ENCODE data around the gene ZNF385B.

DNA sequence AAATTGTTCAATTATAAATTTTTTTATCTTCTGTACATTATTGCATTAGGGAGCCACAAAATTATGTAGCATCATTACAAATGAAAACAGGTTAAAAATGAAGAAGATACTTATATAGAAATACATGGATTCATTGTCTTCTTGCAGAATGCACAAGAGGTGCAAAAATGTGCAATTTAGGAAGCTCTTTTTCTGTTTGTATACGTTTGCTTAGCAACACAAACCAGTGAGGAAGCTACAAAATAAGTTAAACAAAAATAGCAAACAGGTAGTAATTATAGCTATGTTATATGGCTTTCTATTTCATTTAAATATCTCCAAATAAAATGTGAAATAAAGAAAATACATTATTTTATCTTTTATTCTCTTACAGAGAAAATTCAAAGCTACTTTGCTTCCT lies 419.2 kb downstream of the ZNF385B start:
- no peak for TF ChIP-seq POLR2A (IDR thresholded peaks at IDR 0.05)
- TF ChIP-seq, protein P1, sequence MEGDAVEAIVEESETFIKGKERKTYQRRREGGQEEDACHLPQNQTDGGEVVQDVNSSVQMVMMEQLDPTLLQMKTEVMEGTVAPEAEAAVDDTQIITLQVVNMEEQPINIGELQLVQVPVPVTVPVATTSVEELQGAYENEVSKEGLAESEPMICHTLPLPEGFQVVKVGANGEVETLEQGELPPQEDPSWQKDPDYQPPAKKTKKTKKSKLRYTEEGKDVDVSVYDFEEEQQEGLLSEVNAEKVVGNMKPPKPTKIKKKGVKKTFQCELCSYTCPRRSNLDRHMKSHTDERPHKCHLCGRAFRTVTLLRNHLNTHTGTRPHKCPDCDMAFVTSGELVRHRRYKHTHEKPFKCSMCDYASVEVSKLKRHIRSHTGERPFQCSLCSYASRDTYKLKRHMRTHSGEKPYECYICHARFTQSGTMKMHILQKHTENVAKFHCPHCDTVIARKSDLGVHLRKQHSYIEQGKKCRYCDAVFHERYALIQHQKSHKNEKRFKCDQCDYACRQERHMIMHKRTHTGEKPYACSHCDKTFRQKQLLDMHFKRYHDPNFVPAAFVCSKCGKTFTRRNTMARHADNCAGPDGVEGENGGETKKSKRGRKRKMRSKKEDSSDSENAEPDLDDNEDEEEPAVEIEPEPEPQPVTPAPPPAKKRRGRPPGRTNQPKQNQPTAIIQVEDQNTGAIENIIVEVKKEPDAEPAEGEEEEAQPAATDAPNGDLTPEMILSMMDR (IDR thresholded peaks at IDR 0.05) = no peak

All from Peyer's patch (tissue), 4 donors.